Activated T-cell treated with anti-CD3 and anti-CD28 coated beads, Interleukin-2, amount 50 U/mL, for 72 hours (primary cell): ENCODE results near the gene OR2T33. TPM values are rescaled to one million over a fixed set of nuclear protein-coding genes. Genes with fewer than 3 reads are reported as not detected.

ENCODE experiments used
- ATAC-seq, 2 donors: fragments of 150-1000 bp; cut with Tn5 transposase; replicated peaks in 1 of 2; 2 replicates each; pipeline ENCODE4 v1.10.0; 2021; ENCODE audit warnings: moderate library complexity in 2 of 2, mild to moderate bottlenecking in 1 of 2
- DNase-seq, 2 donors: peaks; one replicate each; pipeline ENCODE4 v3.0.0; 2021 to 2022; ENCODE audit warnings: mixed read lengths in 1 of 2
- H3K27ac Mint-ChIP-seq: one replicate; pipeline ENCODE4 v1.8.0; 2022; ENCODE audit warnings: mild to moderate bottlenecking, moderate library complexity, mixed read lengths
- H3K27me3 Mint-ChIP-seq: one replicate; pipeline ENCODE4 v1.8.0; 2022; ENCODE audit warnings: low read depth, mixed read lengths
- H3K36me3 Mint-ChIP-seq, 2 donors: one replicate each; pipeline ENCODE4 v1.8.0; 2022; ENCODE audit warnings: mixed read lengths in 2 of 2, mild to moderate bottlenecking in 1 of 2; ENCODE audit not compliant: insufficient read depth in 2 of 2
- H3K4me1 Mint-ChIP-seq: one replicate; pipeline ENCODE4 v1.8.0; 2022; ENCODE audit warnings: low read depth, mixed read lengths
- H3K4me3 Mint-ChIP-seq, 2 donors: one replicate each; pipeline ENCODE4 v1.8.0; 2022; ENCODE audit warnings: mild to moderate bottlenecking in 2 of 2, mixed read lengths in 2 of 2, moderate library complexity in 2 of 2
- H3K9me3 Mint-ChIP-seq, 2 donors: one replicate each; pipeline ENCODE4 v1.8.0; 2022; ENCODE audit warnings: mixed read lengths in 2 of 2
- total RNA-seq, 2 donors: library from RNA; stranded (reverse); gene quantifications; one replicate each; pipeline ENCODE4 v1.2.3, GENCODE V29; 2022

Gene OR2T33
- total RNA-seq, 2 donors from 2014 or later: not detected

- H3K27ac Mint-ChIP-seq: no peak overlapping the region
- no peaks in the 10 kb centered on the region for H3K36me3 Mint-ChIP-seq
- H3K9me3 Mint-ChIP-seq: peaks cover 5 to 7% of the 10 kb centered on the region in 2 donors
- no peak for ATAC-seq
- H3K4me3 Mint-ChIP-seq: no peak overlapping the region
- H3K4me1 Mint-ChIP-seq: no peaks in the 10 kb centered on the region
- H3K27me3 Mint-ChIP-seq: no peaks in the 10 kb centered on the region
- no peak for DNase-seq
Measured at GRCh38 chr1:248229360-248229908, 48.3 kb downstream of the OR2T33 start.

- ATAC-seq (no peak), DNase-seq (no peak)
Measured at GRCh38 chr1:248225537-248225936, 52.2 kb downstream of the OR2T33 start.

More at GRCh38 chr1:248225537-248225936, 52.2 kb downstream of the OR2T33 start:
- Mint-ChIP-seq H3K27ac (no peak overlapping the region), H3K36me3 (no peaks in the 10 kb centered on the region), H3K9me3 (peaks cover 5 to 7% of the 10 kb centered on the region in 2 donors), H3K4me1 (no peaks in the 10 kb centered on the region), H3K27me3 (no peaks in the 10 kb centered on the region), H3K4me3 (no peak overlapping the region)

Other genes with a start within 250 kb of the OR2T33 start
- under 1 TPM; 0.12 to 0.29 TPM for gene OR2L2, start 247.9 kb downstream of the OR2T33 start, total RNA-seq
- under 1 TPM in 1 of 2 donors, not detected in 1; 0.07 TPM for gene OR2L3, start 231.1 kb downstream of the OR2T33 start, total RNA-seq
- gene OR2L13, start 182.8 kb downstream of the OR2T33 start, total RNA-seq: under 1 TPM; 0.14 to 0.24 TPM
- gene OR2M5, start 132.8 kb downstream of the OR2T33 start, total RNA-seq: not detected
- not detected for gene OR2M2, start 103.2 kb downstream of the OR2T33 start, total RNA-seq
- gene OR2M3, start 80.7 kb downstream of the OR2T33 start, total RNA-seq: not detected
- not detected for gene OR2M4, start 46.6 kb downstream of the OR2T33 start, total RNA-seq
- gene OR2T12, start 25.4 kb upstream of the OR2T33 start, total RNA-seq: not detected
- not detected for gene OR2M7, start 46.6 kb upstream of the OR2T33 start, total RNA-seq
- not detected for gene OR14C36, start 70.8 kb upstream of the OR2T33 start, total RNA-seq
- not detected for gene OR2T4, start 83.7 kb upstream of the OR2T33 start, total RNA-seq
- gene OR2T6, start 97.8 kb upstream of the OR2T33 start, total RNA-seq: not detected
- gene OR2T1, start 125.1 kb upstream of the OR2T33 start, total RNA-seq: not detected
- gene OR2T2, start 167.7 kb upstream of the OR2T33 start, total RNA-seq: not detected
- not detected for gene OR2T3, start 195.4 kb upstream of the OR2T33 start, total RNA-seq
- not detected for gene OR2T5, start 210.6 kb upstream of the OR2T33 start, total RNA-seq
- not detected for gene OR2G6, start 230.1 kb upstream of the OR2T33 start, total RNA-seq